NCI-H1417 treated with DMSO at 0.1 percent for 48 hours (cell line): ENCODE measurements around the gene CBLB.

ENCODE experiments used
- DNase-seq: peaks from one replicate; lab custom pipeline; 2025; lab: John Stamatoyannopoulos, UW

CBLB gene

DNA sequence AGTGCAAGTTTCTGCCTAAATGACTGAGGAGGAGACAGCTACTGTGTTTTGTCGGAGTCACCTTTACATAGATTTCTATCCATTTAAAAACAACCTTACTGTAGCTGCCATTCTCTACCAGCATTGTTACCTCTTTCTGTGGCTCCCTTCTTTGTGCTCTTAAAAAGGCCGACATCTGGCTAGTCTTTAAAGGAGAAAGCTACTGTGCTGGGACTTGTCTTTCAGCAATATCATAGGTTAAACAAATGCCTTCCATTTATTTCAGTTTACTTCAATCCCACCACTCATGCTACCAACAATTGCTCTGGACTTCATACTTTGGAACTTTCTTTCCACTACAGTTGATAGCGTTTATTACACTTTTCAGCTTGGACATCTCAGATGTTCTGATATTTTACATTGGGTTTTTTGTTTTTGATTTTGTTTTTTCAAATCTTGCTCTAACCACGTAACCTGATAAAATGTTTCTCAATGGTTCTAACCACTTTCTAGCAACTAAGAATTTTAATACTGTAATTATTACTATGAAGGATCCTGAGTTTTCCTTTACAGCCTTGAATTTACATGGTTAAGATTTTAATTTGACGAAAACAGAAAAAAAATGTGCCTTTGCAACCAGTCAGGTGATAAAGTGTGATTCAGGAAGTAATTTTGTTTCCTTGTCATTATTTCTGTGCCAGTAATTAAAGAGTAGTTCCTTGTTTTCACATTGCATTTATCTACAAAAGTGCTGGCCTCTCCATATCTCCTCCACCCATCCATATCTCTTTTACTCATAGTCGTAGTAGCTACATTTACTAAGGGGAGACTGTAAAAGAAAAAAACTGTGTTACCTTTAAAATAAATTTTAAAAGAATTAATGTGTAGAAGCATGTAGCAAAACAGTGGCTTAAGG, 1.3 kb upstream of the CBLB start:
- no peak for DNase-seq

DNA sequence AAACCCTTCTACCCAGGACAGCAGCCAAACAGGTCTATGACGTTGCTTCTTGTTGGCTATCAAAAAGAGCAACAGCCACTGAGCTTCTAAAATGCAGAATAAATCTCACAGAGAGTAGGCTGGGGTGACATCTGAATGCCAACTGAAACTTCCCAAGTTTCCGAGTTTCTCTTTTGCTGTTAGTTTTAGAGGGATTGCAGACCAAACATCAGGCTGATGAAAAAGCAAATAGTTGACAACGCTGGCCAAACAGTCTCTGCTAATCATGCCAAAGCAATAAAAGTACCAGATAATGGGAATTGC, 670 bp upstream of the CBLB start:
- no peak for DNase-seq

DNA sequence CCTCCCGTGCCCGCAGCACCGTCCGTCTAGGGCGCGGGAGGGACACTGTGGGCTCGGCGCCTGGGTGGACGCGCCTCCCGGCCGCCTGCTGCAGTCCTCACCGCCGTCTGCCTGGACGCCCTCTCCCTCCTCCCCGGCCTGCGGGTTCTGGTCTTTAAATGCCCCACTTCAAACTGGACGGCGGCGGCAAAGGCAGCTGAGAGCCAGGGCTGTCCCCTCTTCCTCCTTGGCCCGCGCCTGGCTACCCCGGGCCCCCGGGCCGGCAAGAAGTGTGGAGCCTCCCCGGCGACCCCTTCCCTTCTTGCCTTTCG, 426 bp downstream of the CBLB start:
- DNase-seq: no peak

- no peak for DNase-seq
These were observed 941 bp downstream of the CBLB start for GRCh38 chr3:105867712-105868430.

GRCh38 chr3:105866656-105867653, 1.9 kb downstream of the CBLB start:
- no peak for DNase-seq

DNA sequence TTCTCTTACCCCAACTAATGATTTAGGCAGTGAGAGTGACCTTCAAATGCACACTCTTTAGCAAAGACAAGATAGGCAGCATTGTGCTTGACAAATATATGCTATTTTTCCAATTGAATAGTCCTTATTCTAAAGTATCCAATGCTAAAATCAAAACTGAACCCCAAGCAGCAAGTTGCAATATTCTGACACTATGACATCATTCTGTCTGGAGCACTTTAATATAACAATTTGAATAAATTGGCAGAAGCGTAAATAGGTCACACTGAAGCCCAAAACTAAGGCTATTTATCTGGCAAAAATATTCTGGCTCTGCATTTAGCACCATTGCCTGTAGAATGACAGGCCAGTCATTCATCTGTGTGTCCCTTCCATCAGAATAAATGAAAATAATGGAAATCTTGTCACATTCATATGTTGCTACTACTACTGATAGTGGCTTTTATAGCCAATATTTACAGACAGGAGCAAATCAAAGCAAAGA, 2.9 kb downstream of the CBLB start:
- DNase-seq: no peak

GRCh38 chr3:105865016-105865623, 3.7 kb downstream of the CBLB start:
- DNase-seq: no peak

- DNase-seq: no peak
These were observed 4.6 kb downstream of the CBLB start for GRCh38 chr3:105864212-105864611.

GRCh38 chr3:105863608-105864007, 5.2 kb downstream of the CBLB start:
- no peak for DNase-seq

- no peak for DNase-seq
These were observed 6.6 kb downstream of the CBLB start for GRCh38 chr3:105862217-105862616.

- no peak for DNase-seq
These were observed 8.2 kb downstream of the CBLB start for GRCh38 chr3:105860641-105861040.

- DNase-seq: no peak
These were observed 10.8 kb downstream of the CBLB start for GRCh38 chr3:105858017-105858416.

DNA sequence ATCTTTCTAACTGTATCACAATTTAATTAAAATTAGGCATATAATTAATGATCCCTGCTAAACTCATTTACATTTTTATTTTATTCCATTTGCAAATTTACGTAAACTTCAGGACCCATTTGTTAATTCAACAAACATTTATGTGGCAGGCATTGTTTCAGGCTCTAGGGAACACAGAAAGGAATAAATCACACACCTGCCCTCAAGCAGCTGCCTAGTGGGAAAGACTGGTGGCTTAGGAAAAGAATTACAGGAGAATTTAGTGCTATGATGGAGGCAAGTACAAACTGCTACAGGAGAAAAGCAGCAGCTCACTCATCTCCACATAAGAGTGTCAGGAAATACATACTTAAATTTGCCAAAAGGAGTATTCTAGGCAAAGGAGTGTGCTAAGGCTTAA, 11.2 kb downstream of the CBLB start:
- no peak for DNase-seq

DNA sequence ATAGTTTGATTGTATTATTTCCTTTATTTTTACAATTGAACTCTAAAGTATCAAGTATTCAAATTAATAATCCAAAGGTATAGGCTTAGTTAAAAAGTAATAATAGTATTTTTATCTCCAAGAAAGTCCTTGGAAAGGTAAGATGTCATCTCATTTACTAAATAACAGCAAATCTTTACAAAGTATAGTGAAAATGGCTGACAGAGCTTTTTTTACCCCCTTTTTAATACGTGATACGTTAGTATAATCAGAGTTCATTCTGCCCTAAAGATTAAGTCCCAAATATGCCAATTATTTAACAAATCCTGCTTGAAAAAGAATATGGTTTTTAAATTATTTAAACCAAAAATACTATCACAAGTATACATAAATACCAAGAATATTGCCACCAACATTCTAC, 12.2 kb downstream of the CBLB start:
- DNase-seq: no peak

- DNase-seq: no peak
These were observed 14.9 kb downstream of the CBLB start for GRCh38 chr3:105853801-105854432.

DNA sequence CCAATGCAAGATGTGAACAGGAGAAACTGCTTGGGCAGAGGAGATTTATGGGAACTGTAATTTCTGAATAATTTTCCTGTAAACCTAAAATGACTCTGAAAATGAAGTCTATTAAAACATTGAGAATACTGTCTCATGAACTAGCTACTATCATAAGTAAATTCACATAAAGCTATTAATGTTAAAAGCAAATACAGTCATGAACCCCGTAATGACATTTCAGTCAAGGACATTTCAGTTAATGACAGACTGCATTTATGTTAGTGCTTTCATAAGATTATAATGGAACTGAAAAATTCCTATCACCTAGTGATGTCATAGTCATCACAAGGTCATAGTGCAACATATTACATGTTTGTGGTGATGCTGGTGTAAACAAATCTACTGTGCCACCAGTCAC, 17.2 kb downstream of the CBLB start:
- DNase-seq: no peak

GRCh38 chr3:105851176-105851575, 17.6 kb downstream of the CBLB start:
- no peak for DNase-seq

DNA sequence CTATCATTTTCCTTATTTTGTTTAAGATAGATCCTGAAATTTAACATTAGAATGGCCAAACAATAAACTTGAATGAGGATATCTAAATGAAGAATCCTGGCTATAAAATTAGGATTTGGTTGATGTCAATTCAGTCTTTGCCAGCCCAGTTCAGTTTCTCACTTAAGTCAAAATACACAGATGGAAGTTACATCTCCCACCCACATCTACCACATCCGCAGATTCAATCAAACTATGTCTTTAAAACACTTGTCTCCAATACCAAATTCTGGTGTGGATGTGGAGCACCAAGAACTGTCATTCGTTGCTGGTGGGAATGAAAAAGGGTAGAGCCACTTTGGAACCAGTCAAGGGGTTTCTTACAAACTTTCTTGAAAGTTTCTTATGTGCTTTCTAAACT, 18.2 kb downstream of the CBLB start:
- DNase-seq: no peak

- DNase-seq: no peak
These were observed 20.0 kb downstream of the CBLB start for GRCh38 chr3:105848821-105849220.

- DNase-seq: no peak
These were observed 20.9 kb downstream of the CBLB start for GRCh38 chr3:105847865-105848264.

GRCh38 chr3:105847452-105847851, 21.4 kb downstream of the CBLB start:
- no peak for DNase-seq

DNA sequence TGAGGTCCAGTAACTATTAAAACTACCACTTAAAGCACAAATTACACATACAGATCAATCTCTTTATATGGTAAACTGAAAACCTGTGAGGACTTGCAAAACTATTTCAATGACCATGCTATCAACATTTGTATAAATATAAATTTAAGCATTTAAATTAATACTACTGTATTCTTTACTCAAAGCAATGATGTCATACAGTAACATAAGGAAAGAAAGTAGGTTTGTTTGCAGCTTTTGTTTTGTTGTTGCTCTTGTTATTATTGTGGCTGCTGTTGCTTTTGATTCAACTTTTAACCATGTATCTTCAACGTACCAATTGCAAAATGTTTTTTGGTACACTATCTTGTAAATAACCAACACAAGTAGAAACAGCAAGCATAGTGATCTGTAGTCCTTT, 22.0 kb downstream of the CBLB start:
- no peak for DNase-seq
